ENCODE results near the gene BBS2. TPM values are rescaled to one million over a fixed set of nuclear protein-coding genes. Genes with fewer than 3 reads are reported as not detected.

Gene BBS2
- total RNA-seq, 1 donor from 2014 or later, result 64.5 TPM

DNA sequence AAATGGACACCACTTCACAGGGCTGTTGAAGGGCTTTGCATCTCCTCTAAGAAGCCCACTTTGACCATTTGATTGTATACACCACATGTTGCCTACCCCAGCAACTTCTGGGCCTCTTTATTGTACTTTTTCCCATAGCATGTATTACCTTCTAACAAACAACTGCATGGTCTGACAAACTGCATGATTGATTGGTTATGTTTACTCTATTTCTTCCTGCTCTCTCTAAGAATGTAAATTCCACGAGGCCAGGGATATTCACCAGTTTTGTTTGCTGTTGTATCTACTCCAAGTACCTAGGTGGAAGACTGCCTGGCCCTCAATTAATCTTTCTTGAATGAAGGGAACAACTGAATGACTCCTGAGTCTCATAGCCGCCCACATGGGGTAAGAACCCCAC lies 22.2 kb upstream of the BBS2 start:
- TF ChIP-seq, protein P1, sequence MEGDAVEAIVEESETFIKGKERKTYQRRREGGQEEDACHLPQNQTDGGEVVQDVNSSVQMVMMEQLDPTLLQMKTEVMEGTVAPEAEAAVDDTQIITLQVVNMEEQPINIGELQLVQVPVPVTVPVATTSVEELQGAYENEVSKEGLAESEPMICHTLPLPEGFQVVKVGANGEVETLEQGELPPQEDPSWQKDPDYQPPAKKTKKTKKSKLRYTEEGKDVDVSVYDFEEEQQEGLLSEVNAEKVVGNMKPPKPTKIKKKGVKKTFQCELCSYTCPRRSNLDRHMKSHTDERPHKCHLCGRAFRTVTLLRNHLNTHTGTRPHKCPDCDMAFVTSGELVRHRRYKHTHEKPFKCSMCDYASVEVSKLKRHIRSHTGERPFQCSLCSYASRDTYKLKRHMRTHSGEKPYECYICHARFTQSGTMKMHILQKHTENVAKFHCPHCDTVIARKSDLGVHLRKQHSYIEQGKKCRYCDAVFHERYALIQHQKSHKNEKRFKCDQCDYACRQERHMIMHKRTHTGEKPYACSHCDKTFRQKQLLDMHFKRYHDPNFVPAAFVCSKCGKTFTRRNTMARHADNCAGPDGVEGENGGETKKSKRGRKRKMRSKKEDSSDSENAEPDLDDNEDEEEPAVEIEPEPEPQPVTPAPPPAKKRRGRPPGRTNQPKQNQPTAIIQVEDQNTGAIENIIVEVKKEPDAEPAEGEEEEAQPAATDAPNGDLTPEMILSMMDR (IDR thresholded peaks at IDR 0.05), result no peak
- no peak for TF ChIP-seq EZH2phosphoT487 (IDR thresholded peaks at IDR 0.05)
- H3K4me2 ChIP-seq, result no peak overlapping the region

DNA sequence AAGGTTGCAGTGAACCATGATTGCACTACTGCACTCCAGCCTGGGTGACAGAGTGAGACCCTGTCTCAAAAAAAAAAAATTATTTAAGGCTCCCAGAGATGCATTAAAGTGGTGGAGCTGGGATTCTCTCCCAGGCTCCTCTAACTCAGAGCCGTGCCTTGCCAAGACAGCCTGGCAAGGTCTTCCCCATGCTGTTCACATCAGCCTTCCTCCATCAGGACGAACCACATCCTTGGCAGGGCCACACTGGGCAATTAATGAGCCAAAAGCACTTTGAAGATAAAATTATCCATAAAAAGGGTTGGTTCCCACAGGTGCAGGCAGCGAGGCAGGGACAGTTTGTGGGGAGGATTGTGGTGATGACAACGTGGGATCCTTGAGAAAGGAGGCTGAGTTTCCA lies 19.8 kb upstream of the BBS2 start:
- Histone ChIP-seq H3K27me3 (peaks cover 2% of the 10 kb centered on the region), H3K4me3 (no peak overlapping the region), H3K4me2 (no peak overlapping the region), H3K79me2 (ENCODE audit: low read depth) (no peaks in the 10 kb centered on the region), H2AFZ (replicated peaks) (no peak overlapping the region), H3F3A (ENCODE audit: low read depth) (no peaks in the 10 kb centered on the region), H3K9ac (no peak overlapping the region), H3K9me3 (ENCODE audit: low read depth) (no peaks in the 10 kb centered on the region), H3K36me3 (no peaks in the 10 kb centered on the region), H3K27ac (no peak overlapping the region), H4K20me1 (ENCODE audit: low read depth) (no peaks in the 10 kb centered on the region), H3K4me1 (no peaks in the 10 kb centered on the region)
- no peak for TF ChIP-seq EZH2phosphoT487 (IDR thresholded peaks at IDR 0.05)
- TF ChIP-seq EZH2 (IDR thresholded peaks at IDR 0.05), result no peak
- TF ChIP-seq, protein P1 (IDR thresholded peaks at IDR 0.05), result no peak
- Mint-ChIP-seq H3K36me3 (no peaks in the 10 kb centered on the region), H3K4me1 (peaks cover 3% of the 10 kb centered on the region), H3K27me3 (ENCODE audit: insufficient read depth, low read depth) (peaks cover 6% of the 10 kb centered on the region), H3K27ac (no peak overlapping the region), H3K4me3 (no peak overlapping the region), H3K9me3 (peaks cover 11% of the 10 kb centered on the region)
- no peak for DNase-seq (ENCODE audit: low spot score)

More for the DNA sequence above, 22.2 kb upstream of the BBS2 start:
- no peak overlapping the region for H3K27ac Mint-ChIP-seq
- no peak overlapping the region for H3K4me3 ChIP-seq
- peaks cover 3% of the 10 kb centered on the region for H4K20me1 ChIP-seq (ENCODE audit: low read depth)
- H3K79me2 ChIP-seq (ENCODE audit: low read depth), result no peaks in the 10 kb centered on the region
- H3K27me3 Mint-ChIP-seq (ENCODE audit: insufficient read depth, low read depth), result peaks cover 10% of the 10 kb centered on the region
- no peaks in the 10 kb centered on the region for H3K27me3 ChIP-seq
- H3F3A ChIP-seq (ENCODE audit: low read depth), result peaks cover 14% of the 10 kb centered on the region
- H3K9ac ChIP-seq, result no peak overlapping the region
- no peak overlapping the region for H3K4me3 Mint-ChIP-seq
- H2AFZ ChIP-seq (replicated peaks), result no peak overlapping the region
- H3K9me3 ChIP-seq (ENCODE audit: low read depth), result no peaks in the 10 kb centered on the region
- H3K36me3 ChIP-seq, result no peaks in the 10 kb centered on the region
- peaks cover 11% of the 10 kb centered on the region for H3K9me3 Mint-ChIP-seq
- H3K4me1 ChIP-seq, result peaks cover 6% of the 10 kb centered on the region
- DNase-seq (ENCODE audit: low spot score), result no peak
- peaks cover 17% of the 10 kb centered on the region for H3K4me1 Mint-ChIP-seq
- no peak overlapping the region for H3K27ac ChIP-seq
- no peaks in the 10 kb centered on the region for H3K36me3 Mint-ChIP-seq

DNA sequence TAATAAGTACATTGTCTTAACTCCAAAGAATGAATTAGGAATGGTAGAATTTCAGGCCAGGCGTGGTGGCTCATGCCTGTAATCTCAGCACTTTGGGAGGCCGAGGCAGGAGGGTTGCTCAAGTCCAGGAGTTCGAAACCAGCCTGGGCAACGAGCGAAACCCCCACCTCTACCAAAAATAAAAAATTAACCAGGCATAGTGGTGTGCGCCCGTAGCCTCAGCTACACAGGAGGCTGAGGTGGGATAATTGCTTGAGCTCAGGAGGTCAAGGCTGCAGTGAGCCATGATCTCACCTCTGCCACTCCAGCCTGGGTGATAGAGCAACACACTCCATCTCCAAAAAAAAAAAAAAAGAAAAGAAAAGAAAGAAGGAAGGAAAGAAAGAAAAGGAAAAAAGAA lies 18.5 kb upstream of the BBS2 start:
- Histone ChIP-seq H3K27ac (no peak overlapping the region), H3K27me3 (peaks cover 13% of the 10 kb centered on the region), H3F3A (ENCODE audit: low read depth) (no peaks in the 10 kb centered on the region), H3K9me3 (ENCODE audit: low read depth) (no peaks in the 10 kb centered on the region), H3K79me2 (ENCODE audit: low read depth) (no peaks in the 10 kb centered on the region), H3K4me1 (no peaks in the 10 kb centered on the region), H3K4me2 (no peak overlapping the region), H2AFZ (replicated peaks) (no peak overlapping the region), H3K9ac (no peak overlapping the region), H3K36me3 (no peaks in the 10 kb centered on the region), H4K20me1 (ENCODE audit: low read depth) (no peaks in the 10 kb centered on the region), H3K4me3 (no peak overlapping the region)
- TF ChIP-seq, protein P1 (IDR thresholded peaks at IDR 0.05), result no peak
- TF ChIP-seq EZH2 (IDR thresholded peaks at IDR 0.05) (no peak), EZH2phosphoT487 (IDR thresholded peaks at IDR 0.05) (no peak)
- Mint-ChIP-seq H3K27me3 (ENCODE audit: insufficient read depth, low read depth) (peaks cover 6% of the 10 kb centered on the region), H3K27ac (no peak overlapping the region), H3K9me3 (peaks cover 11% of the 10 kb centered on the region), H3K4me3 (no peak overlapping the region), H3K36me3 (no peaks in the 10 kb centered on the region), H3K4me1 (peaks cover 3% of the 10 kb centered on the region)
- no peak for DNase-seq (ENCODE audit: low spot score)

Data from neural progenitor cell (in vitro differentiated cells).